ENCODE results near the gene AK1. TPM values are rescaled to one million over a fixed set of nuclear protein-coding genes. Genes with fewer than 3 reads are reported as not detected.
A peak's percentile ranks its signal among the peaks of the same experiment; 100 is the strongest.
"Not testable (repeated sequence)": the region's sequence is repeated elsewhere in the genome, so short reads cannot be mapped to it uniquely, and the experiment has no call there.

Gene AK1
- total RNA-seq, 1 donor from 2014 or later: 48.6 TPM

GRCh38 chr9:127884976-127885490 is 7.6 kb upstream of the AK1 start:
- no peak for DNase-seq (ENCODE audit: low spot score)

GRCh38 chr9:127884427-127884911 is 7.0 kb upstream of the AK1 start:
- DNase-seq (ENCODE audit: low spot score): no peak

- DNase-seq (ENCODE audit: low spot score): no peak
Observed at GRCh38 chr9:127883959-127884358, 6.5 kb upstream of the AK1 start.

- not testable (repeated sequence) for DNase-seq (ENCODE audit: low spot score)
Observed at GRCh38 chr9:127881715-127882114, 4.2 kb upstream of the AK1 start.

DNA sequence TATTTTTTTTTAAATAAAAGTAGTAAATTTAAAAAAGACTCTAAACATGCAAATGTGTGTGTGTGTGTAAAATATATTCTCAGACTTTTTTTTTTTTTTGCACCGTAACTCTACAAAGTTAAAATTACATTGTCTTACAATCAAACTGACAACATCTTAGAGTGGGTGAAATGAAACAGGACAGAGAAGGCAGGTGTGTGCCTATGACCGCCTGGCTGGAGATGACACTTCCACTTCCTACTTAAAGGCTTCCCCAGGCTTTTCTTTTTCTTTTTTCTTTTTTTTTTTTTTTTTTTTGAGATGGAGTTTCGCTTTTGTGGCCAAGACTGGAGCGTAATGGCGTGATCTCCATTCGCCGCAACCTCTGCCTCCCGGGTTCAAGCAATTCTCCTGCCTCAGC is 2.7 kb upstream of the AK1 start:
- no peak for DNase-seq (ENCODE audit: low spot score)

DNA sequence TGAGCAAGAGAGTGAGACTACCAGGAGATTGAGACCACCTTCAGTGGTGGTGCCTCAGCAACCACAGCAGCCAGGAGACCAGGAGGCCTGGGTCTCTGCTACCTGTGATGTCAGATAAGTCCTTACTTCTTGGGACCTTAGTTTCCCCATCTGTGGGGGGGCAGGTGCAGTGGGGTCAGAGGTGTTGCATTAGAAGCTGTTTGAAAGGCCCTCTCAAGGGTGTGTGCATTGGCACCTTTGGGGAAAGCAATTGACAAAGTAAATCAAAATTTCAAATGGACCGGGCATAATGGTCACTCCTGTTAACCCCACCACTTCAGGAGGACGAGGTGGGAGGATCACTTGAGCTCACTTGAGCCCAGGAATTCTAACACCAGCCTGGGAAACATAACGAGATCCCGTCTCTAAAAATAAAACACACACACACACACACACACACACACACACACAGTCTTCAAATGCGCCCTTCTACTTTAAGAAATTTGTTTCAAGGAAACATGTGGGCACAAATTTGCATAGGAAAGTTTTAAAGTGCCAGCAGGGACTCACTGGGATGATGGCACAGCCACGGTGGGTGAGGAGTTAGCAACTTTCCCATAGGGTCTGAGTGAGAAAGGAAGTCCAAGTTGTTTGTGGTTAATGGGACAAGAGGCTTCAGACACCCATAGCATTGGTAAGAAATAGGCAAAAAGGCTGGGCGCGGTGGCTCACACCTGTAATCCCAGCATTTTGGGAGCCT is 1.3 kb upstream of the AK1 start:
- no peak for DNase-seq (ENCODE audit: low spot score)

DNA sequence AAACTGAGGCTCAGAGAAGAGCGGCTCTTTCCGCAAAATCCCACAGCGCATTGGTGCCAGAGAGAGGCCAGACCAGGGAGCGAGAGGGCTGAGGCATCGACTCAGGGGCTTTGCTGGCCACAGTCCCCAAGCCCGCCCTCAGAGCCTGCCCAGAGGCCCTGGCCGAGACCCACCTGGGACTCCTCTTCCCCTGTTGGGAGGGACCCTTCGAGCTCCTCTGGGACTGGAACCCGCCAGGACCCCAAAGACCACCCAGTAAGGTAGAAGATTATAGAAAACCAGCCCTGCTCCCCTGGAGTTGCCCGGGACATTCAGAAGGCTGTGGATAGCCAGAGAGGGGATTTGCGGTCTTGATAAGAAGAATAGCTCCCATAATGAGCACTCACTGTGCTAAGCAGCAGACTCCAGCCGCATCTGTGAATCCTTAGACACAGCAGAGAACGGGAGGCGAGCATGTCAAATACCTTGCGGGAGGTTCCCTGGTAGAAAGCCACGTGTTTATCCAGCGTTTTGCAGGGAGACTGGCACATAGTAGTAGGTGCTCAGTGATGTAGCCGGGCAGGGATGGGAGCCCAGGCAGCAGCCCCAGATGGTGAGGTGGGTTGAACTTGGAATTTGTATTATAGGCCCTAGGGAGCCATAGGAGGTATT is 651 bp upstream of the AK1 start:
- no peak for DNase-seq (ENCODE audit: low spot score)

DNA sequence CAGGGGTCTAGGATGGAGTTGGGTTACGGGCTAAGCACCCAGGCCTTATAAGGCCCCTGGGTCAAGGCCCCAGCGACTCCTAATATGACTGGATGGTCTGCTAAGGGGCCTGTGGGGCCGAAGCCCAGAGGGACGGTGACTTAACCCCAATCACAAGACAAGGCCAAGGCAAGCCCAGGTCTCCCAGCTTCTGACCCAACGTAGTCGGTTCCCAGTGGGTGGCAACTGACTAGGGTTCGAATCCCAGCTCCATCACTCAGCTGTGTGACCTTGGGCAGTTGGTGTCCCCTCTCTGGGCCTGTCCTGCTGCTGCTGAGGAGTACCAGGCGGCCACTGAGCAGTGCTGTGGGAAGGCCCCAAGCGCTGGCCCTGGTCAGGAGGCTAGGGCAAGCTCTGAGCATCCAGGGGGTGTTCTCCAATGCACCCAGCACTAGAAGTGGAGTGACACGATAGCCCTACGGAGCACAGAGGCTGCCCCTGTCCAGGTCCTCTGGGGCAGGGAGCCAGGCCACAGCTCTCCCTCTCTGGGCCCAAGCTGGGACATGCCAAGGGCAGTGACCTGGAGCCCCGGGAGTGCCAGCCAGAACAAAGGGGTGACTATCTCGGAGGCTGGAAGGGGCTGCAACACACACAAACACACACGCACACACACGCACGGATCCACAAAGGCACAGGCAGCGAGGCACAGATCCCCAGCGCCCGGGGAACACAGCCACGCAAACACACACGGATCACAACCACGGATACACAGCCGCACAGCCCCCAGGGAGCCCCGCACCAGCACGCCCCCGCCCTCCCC is 512 bp downstream of the AK1 start:
- DNase-seq (ENCODE audit: low spot score): no peak

- no peak for DNase-seq (ENCODE audit: low spot score)
Observed at GRCh38 chr9:127876026-127876763, 1.3 kb downstream of the AK1 start.

- DNase-seq (ENCODE audit: low spot score): no peak
Observed at GRCh38 chr9:127875306-127875966, 2.0 kb downstream of the AK1 start.

DNA sequence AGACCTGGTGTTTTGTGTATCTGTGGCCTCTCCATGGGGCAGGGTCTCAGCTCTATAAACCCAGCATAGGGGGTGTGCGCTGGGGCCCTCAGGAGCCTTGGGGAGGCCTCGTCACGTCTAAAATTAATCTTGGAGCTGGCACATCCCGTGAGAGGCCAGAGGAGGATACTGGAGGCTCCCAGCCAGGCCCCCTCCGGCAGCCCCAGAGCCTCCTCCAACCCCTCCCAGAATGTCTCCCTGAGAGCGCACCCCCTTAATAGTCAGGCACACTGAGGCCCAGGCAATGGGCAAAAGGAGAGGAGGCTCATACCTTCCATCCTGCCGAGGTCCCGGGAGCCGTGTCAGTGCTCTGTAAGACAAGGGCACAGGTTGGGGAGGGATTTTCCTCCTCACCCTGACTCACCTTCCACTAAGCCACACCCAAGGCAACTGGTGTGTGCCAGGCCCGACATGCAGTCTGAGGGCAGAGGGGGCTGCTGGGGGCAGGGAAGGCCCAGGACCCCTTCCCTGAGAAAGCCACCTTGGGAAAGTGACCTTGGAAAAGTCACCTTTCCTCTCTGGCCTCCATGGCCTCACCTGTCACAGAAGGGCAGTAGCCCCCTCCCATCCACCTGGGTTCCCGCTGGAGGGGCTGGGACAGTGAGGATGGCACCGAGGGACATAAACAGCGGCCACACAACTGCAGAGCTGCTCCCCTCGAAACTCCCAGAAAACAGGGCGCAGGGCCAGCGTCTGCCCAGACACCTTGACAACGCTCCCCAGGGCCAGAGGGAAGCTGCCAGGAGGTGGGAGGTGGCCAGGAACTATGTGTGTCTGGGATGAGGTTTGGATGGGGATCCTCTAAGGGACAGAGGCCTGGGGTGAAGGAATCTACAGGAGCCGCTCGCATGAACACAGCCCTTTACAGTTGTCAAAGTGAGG is 2.9 kb downstream of the AK1 start:
- no peak for DNase-seq (ENCODE audit: low spot score)

DNA sequence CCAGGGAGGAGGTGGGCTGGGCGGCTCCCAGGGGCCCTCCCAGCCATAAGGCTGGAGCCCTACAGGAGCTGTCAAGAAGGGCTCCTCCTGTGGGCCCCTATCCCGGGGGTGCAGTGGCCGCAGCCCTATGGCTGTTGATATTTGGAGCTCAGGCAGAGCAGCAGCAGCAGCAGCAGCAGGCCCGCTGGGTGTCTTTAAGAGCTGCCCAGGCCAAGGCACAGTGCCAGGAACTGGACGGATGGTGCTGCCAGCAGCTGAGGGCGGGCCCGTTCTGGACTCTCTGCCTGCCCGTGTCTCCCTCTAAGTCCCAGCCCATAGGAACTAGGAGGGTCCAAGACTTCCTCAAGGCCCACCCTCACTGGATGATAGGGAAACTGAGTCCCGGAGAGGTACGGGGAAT is 3.6 kb downstream of the AK1 start:
- DNase-seq (ENCODE audit: low spot score): peak; percentile 78

DNA sequence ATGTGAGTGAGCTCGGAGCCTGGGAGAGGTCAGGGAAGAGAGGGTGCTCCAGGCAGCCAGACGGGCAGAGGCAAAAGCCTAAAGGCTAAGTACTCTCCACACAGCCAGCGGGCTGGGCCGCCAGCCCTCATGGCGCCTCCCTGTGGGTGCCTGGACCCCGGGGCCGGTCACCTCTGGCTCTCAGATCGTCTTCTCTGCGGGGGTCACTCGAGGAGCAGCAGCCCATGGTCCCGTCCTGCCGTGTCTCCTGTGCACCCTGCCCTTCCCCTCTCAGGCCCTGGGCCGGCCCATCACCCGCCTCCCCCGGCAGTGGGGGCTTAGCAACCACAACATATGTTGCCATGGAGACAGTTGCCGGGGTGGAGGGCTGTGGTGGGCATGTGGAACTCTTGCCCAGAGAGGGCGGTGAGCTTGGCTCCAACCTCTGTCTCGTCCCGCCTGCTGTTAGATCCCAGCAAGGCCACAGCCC is 4.2 kb downstream of the AK1 start:
- DNase-seq (ENCODE audit: low spot score): no peak

DNA sequence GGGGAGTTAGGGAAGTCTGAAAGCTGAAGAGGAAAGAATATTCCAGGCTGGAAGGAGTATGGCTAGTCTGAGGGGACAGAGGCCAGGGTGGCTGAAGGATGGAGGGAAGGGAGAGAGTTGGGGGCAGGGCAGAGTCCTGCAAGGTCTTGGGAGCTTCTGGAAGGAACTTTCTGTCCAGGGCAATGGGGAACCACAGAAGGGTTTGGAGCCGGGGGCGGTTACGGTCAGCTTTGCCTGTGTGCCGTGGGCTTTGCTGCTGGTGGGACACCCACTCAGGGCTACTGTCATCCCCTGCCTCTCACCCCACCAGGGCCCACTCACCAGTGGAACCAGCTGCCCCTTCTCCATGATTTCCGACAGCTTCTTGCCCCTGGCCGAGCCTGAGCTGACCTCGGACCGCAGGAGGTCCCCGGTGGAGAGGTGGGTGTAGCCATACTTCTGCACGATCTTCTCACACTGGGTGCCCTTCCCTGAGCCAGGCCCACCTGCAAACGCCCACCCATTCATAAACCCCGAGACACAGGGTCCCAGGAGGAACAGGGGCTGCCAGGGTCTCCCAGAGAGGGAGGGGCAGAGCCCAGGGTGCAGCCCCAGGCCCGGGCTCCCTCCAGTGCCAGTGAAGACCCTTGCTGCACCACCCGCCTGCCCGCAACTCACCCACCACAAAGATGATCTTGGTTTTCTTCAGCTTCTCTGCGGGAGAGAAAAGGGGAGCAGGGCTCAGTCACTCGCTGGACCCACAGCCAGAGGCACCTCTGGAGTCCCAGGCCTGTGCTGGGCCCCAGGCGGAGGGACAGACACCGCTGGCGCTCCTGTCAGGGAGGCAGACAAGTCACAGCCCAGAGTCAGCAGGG is 4.9 kb downstream of the AK1 start:
- DNase-seq (ENCODE audit: low spot score): no peak

- no peak for DNase-seq (ENCODE audit: low spot score)
Observed at GRCh38 chr9:127871531-127871930, 5.9 kb downstream of the AK1 start.

DNA sequence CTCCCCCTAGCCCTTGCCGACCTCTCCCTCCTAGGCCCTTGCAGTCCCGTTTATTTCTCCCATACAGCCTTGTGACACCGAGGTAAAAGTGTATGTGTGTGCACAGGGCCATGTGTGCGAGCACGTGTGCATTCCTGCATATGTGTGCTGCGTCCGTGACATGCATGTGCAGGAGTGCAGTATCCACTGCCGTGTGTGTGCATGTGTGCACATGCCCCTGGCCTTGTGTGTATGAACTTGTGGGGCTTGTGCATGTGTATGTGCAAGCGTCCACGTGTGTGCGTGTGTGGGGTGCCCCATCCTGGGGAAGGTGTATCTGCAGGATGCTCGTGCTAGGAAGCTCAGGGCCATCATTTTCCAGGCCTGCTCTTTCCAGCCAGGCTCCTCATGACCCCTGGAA is 6.6 kb downstream of the AK1 start:
- no peak for DNase-seq (ENCODE audit: low spot score)

GRCh38 chr9:127870153-127870491 is 7.4 kb downstream of the AK1 start:
- DNase-seq (ENCODE audit: low spot score): not testable (repeated sequence)

- peak; percentile 90 for DNase-seq (ENCODE audit: low spot score)
Observed at GRCh38 chr9:127869310-127870152, 7.9 kb downstream of the AK1 start.
